GM23338 (cell line): Measurements from ENCODE around the gene SLC39A10. TPM values are rescaled to one million over a fixed set of nuclear protein-coding genes. Genes with fewer than 3 reads are reported as not detected.

Experiments
- ATAC-seq: fragments of 200-7000 bp; cut with Tn5 transposase; 3 replicates; pipeline ENCODE4 v1.9.1; 2020
- DNase-seq: peaks from one replicate; pipeline ENCODE4 v3.0.0-alpha.2; 2015; ENCODE audit warnings: low spot score
- H2AFZ ChIP-seq: fragments of 200-600 bp; sonication (generic); 2 replicates; pipeline ENCODE4 v1.8.0; 2016; ENCODE audit warnings: antibody characterized with exemption, mild to moderate bottlenecking, moderate library complexity
- H3F3A ChIP-seq: fragments of 200-600 bp; sonication (generic); replicated peaks from 2 replicates; pipeline ENCODE4 v1.8.0; 2017; ENCODE audit warnings: antibody characterized with exemption, mixed run types, low read depth
- H3K27ac ChIP-seq: fragments of 200-600 bp; sonication (generic); 2 replicates; pipeline ENCODE4 v1.6.1; 2016; ENCODE audit warnings: low read depth
- H3K27me3 ChIP-seq: fragments of 200-600 bp; sonication (generic); 2 replicates; pipeline ENCODE4 v1.8.0; 2016; ENCODE audit warnings: mild to moderate bottlenecking, mixed run types, moderate library complexity; ENCODE audit not compliant: insufficient read depth
- H3K36me3 ChIP-seq: fragments of 200-600 bp; sonication (generic); 2 replicates; pipeline ENCODE4 v1.8.0; 2016; ENCODE audit warnings: mild to moderate bottlenecking; ENCODE audit not compliant: insufficient read depth
- H3K4me1 ChIP-seq: fragments of 200-600 bp; sonication (generic); 2 replicates; pipeline ENCODE4 v1.8.0; 2016; ENCODE audit warnings: mild to moderate bottlenecking, moderate library complexity; ENCODE audit not compliant: insufficient read depth
- H3K4me2 ChIP-seq: fragments of 200-600 bp; sonication (generic); 2 replicates; pipeline ENCODE4 v1.7.1; 2017; ENCODE audit warnings: mixed run types
- H3K4me3 ChIP-seq: fragments of 200-600 bp; sonication (generic); 2 replicates; pipeline ENCODE4 v1.6.1; 2016; ENCODE audit warnings: mixed run types
- H3K79me2 ChIP-seq: fragments of 200-600 bp; sonication (generic); replicated peaks from 2 replicates; pipeline ENCODE4 v1.8.0; 2017; ENCODE audit warnings: mild to moderate bottlenecking; ENCODE audit not compliant: insufficient read depth
- H3K9me2 ChIP-seq: fragments of 200-600 bp; sonication (generic); 2 replicates; pipeline ENCODE4 v1.8.0; 2017; ENCODE audit not compliant: insufficient read depth
- H4K20me1 ChIP-seq: fragments of 200-600 bp; sonication (generic); replicated peaks from 2 replicates; pipeline ENCODE4 v1.8.0; 2017; ENCODE audit warnings: mild to moderate bottlenecking; ENCODE audit not compliant: insufficient read depth
- H3K27ac Mint-ChIP-seq: 2 replicates; pipeline ENCODE4 v1.8.0; 2020; ENCODE audit warnings: inconsistent platforms, mild to moderate bottlenecking, moderate library complexity, mixed read lengths
- H3K27me3 Mint-ChIP-seq: 3 replicates; pipeline ENCODE4 v1.8.0; 2022; ENCODE audit warnings: low read depth, mild to moderate bottlenecking, moderate library complexity, mixed read lengths, inconsistent platforms; ENCODE audit not compliant: insufficient read depth, poor library complexity
- H3K36me3 Mint-ChIP-seq: 3 replicates; pipeline ENCODE4 v1.8.0; 2021; ENCODE audit warnings: low read depth, mild to moderate bottlenecking, inconsistent platforms, moderate library complexity, mixed read lengths
- H3K4me1 Mint-ChIP-seq: 3 replicates; pipeline ENCODE4 v1.8.0; 2020; ENCODE audit warnings: mild to moderate bottlenecking, inconsistent platforms, mixed read lengths
- H3K4me3 Mint-ChIP-seq: 3 replicates; pipeline ENCODE4 v1.8.0; 2021; ENCODE audit warnings: moderate library complexity, mild to moderate bottlenecking, inconsistent platforms, mixed read lengths
- H3K9me3 Mint-ChIP-seq: 3 replicates; pipeline ENCODE4 v1.8.0; 2020; ENCODE audit warnings: moderate library complexity, mild to moderate bottlenecking, inconsistent platforms, mixed read lengths
- CREB1 ChIP-seq: fragments of 250-450 bp; sonication (Bioruptor Pico); IDR thresholded peaks from 2 replicates; pipeline ENCODE4 v1.5.0; 2020; ENCODE audit warnings: low read depth, mild to moderate bottlenecking, moderate library complexity
- EZH2phosphoT487 ChIP-seq: fragments of 200-600 bp; sonication (generic); IDR thresholded peaks from one replicate; pipeline ENCODE4 v1.8.1; 2018; ENCODE audit warnings: antibody characterized with exemption; ENCODE audit not compliant: unreplicated experiment
- JUNB ChIP-seq: IDR thresholded peaks from one replicate; pipeline ENCODE4 v1.6.1; 2016; ENCODE audit warnings: antibody characterized with exemption; ENCODE audit not compliant: unreplicated experiment
- NANOG ChIP-seq: IDR thresholded peaks from 2 replicates; pipeline ENCODE4 v1.6.1; 2016; ENCODE audit warnings: antibody characterized with exemption, borderline replicate concordance
- ZNF114 ChIP-seq: fragments of 250-450 bp; sonication (Bioruptor Pico); IDR thresholded peaks from 2 replicates; pipeline ENCODE4 v1.5.0; 2020; ENCODE audit warnings: mild to moderate bottlenecking, moderate library complexity
- ZNF331 ChIP-seq: fragments of 250-450 bp; sonication (Bioruptor Pico); IDR thresholded peaks from 2 replicates; pipeline ENCODE4 v1.5.0; 2020; ENCODE audit warnings: low read depth, mild to moderate bottlenecking, moderate library complexity
- polyA plus RNA-seq: library from polyadenylated mRNA; unstranded; fragments of >200 nt; fragmentation: Nextera tagmentation; extraction: Ambion mirVana; gene quantifications from 2 replicates; pipeline ENCODE4 v1.2.1, GENCODE V29; 2016
- total RNA-seq: library from RNA; depleted of rRNA; stranded (reverse); fragments of >200 nt; shearing (Covaris generic); gene quantifications from 2 replicates; pipeline ENCODE4 v1.2.3, GENCODE V29; 2014
- TF ChIP-seq, protein P1 (sequence below): fragments of 250-450 bp; sonication (Bioruptor Pico); IDR thresholded peaks from 2 replicates; pipeline ENCODE4 v1.5.0; 2020; ENCODE audit warnings: mild to moderate bottlenecking, moderate library complexity
- TF ChIP-seq, protein P2 (sequence below), 2 experiments: fragments of 200-600 bp in 1 of 2; sonication (generic) in 1 of 2; conservative IDR thresholded peaks; 2 replicates each; pipeline versions ENCODE4 v1.5.1 to v1.6.1; 2016 to 2017; ENCODE audit warnings: antibody characterized with exemption in 2 of 2, low read depth in 2 of 2, mild to moderate bottlenecking in 2 of 2, moderate library complexity in 1 of 2

The SLC39A10 gene
- total and polyA plus RNA-seq, 2 experiments from 2014 or later, result 261 to 356 TPM

DNA sequence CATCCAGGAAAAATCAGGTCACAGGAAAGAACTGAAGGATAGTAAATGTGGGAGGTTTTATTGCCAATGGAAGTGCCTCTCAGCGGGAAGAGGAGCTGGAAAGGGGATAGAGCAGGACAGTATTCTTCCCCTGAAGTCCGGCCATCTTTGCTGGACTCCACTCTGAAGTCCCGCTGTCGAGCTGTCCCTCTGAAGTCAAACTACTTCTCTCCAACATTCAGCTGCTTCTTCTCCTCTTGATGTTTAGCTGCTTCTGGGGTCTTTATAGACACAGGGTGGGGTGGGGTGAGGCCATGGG lies 23.5 kb upstream of the SLC39A10 start (continued):
- TF ChIP-seq, protein P1, sequence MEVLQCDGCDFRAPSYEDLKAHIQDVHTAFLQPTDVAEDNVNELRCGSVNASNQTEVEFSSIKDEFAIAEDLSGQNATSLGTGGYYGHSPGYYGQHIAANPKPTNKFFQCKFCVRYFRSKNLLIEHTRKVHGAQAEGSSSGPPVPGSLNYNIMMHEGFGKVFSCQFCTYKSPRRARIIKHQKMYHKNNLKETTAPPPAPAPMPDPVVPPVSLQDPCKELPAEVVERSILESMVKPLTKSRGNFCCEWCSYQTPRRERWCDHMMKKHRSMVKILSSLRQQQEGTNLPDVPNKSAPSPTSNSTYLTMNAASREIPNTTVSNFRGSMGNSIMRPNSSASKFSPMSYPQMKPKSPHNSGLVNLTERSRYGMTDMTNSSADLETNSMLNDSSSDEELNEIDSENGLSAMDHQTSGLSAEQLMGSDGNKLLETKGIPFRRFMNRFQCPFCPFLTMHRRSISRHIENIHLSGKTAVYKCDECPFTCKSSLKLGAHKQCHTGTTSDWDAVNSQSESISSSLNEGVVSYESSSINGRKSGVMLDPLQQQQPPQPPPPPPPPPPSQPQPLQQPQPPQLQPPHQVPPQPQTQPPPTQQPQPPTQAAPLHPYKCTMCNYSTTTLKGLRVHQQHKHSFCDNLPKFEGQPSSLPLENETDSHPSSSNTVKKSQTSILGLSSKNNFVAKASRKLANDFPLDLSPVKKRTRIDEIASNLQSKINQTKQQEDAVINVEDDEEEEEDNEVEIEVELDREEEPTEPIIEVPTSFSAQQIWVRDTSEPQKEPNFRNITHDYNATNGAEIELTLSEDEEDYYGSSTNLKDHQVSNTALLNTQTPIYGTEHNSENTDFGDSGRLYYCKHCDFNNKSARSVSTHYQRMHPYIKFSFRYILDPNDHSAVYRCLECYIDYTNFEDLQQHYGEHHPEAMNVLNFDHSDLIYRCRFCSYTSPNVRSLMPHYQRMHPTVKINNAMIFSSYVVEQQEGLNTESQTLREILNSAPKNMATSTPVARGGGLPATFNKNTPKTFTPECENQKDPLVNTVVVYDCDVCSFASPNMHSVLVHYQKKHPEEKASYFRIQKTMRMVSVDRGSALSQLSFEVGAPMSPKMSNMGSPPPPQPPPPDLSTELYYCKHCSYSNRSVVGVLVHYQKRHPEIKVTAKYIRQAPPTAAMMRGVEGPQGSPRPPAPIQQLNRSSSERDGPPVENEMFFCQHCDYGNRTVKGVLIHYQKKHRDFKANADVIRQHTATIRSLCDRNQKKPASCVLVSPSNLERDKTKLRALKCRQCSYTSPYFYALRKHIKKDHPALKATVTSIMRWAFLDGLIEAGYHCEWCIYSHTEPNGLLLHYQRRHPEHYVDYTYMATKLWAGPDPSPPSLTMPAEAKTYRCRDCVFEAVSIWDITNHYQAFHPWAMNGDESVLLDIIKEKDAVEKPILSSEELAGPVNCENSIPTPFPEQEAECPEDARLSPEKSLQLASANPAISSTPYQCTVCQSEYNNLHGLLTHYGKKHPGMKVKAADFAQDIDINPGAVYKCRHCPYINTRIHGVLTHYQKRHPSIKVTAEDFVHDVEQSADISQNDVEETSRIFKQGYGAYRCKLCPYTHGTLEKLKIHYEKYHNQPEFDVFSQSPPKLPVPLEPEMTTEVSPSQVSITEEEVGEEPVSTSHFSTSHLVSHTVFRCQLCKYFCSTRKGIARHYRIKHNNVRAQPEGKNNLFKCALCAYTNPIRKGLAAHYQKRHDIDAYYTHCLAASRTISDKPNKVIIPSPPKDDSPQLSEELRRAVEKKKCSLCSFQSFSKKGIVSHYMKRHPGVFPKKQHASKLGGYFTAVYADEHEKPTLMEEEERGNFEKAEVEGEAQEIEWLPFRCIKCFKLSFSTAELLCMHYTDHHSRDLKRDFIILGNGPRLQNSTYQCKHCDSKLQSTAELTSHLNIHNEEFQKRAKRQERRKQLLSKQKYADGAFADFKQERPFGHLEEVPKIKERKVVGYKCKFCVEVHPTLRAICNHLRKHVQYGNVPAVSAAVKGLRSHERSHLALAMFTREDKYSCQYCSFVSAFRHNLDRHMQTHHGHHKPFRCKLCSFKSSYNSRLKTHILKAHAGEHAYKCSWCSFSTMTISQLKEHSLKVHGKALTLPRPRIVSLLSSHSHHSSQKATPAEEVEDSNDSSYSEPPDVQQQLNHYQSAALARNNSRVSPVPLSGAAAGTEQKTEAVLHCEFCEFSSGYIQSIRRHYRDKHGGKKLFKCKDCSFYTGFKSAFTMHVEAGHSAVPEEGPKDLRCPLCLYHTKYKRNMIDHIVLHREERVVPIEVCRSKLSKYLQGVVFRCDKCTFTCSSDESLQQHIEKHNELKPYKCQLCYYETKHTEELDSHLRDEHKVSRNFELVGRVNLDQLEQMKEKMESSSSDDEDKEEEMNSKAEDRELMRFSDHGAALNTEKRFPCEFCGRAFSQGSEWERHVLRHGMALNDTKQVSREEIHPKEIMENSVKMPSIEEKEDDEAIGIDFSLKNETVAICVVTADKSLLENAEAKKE (CRISPR knock-in tag), result no peak
- TF ChIP-seq ZNF331, result no peak

DNA sequence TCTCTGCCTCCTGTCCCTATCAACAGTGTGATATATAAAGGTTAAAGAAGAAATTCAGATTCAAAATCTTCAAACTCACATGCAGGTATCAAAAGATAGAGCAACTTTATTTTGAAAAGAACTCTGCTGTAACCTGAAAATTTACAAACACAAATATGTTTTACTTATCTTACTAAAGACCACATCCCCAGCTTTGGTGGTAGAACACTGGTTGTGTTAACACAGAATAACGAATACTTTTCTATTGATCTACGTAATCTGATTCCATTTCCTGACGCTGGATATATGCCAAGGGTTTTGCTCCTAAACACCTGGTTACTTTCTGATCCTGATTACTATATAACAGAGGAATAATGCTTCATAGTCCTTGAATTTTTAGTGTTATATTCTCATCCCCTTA lies 23.1 kb upstream of the SLC39A10 start:
- no peaks in the 10 kb centered on the region for H3K4me1 ChIP-seq
- H3K36me3 ChIP-seq, result peaks cover 4% of the 10 kb centered on the region; the same call in 1 of the 2 replicates
- peaks cover 23% of the 10 kb centered on the region for H3K36me3 Mint-ChIP-seq
- H3K4me3 ChIP-seq, result no peak overlapping the region
- no peaks in the 10 kb centered on the region for H3F3A ChIP-seq
- H3K9me2 ChIP-seq, result no peaks in the 10 kb centered on the region
- no peak for ATAC-seq
- H4K20me1 ChIP-seq, result no peaks in the 10 kb centered on the region
- no peak overlapping the region for H3K27ac ChIP-seq
- DNase-seq, result no peak
- H3K4me3 Mint-ChIP-seq, result no peak overlapping the region
- peaks cover 4% of the 10 kb centered on the region for H3K4me1 Mint-ChIP-seq
- no peak overlapping the region for H3K27ac Mint-ChIP-seq
- H3K27me3 Mint-ChIP-seq, result no peaks in the 10 kb centered on the region
- H3K4me2 ChIP-seq, result no peak overlapping the region
- no peaks in the 10 kb centered on the region; the same call in 2 of the 3 replicates for H3K9me3 Mint-ChIP-seq
- peaks cover 49% of the 10 kb centered on the region for H3K79me2 ChIP-seq
- H2AFZ ChIP-seq, result no peak overlapping the region
- H3K27me3 ChIP-seq, result no peaks in the 10 kb centered on the region
- TF ChIP-seq NANOG, result no peak
- no peak for TF ChIP-seq ZNF114 (CRISPR knock-in tag)
- TF ChIP-seq CREB1 (CRISPR knock-in tag), result no peak
- TF ChIP-seq, protein P2, sequence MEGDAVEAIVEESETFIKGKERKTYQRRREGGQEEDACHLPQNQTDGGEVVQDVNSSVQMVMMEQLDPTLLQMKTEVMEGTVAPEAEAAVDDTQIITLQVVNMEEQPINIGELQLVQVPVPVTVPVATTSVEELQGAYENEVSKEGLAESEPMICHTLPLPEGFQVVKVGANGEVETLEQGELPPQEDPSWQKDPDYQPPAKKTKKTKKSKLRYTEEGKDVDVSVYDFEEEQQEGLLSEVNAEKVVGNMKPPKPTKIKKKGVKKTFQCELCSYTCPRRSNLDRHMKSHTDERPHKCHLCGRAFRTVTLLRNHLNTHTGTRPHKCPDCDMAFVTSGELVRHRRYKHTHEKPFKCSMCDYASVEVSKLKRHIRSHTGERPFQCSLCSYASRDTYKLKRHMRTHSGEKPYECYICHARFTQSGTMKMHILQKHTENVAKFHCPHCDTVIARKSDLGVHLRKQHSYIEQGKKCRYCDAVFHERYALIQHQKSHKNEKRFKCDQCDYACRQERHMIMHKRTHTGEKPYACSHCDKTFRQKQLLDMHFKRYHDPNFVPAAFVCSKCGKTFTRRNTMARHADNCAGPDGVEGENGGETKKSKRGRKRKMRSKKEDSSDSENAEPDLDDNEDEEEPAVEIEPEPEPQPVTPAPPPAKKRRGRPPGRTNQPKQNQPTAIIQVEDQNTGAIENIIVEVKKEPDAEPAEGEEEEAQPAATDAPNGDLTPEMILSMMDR (conservative IDR thresholded peaks at IDR 0.05; ENCODE audit: low read depth in 2 of 2), result no peak
- no peak for TF ChIP-seq JUNB
- TF ChIP-seq EZH2phosphoT487, result no peak
- TF ChIP-seq, protein P1 (CRISPR knock-in tag), result no peak
